Measurements from ENCODE around the gene RNF166.

Gene RNF166

DNA sequence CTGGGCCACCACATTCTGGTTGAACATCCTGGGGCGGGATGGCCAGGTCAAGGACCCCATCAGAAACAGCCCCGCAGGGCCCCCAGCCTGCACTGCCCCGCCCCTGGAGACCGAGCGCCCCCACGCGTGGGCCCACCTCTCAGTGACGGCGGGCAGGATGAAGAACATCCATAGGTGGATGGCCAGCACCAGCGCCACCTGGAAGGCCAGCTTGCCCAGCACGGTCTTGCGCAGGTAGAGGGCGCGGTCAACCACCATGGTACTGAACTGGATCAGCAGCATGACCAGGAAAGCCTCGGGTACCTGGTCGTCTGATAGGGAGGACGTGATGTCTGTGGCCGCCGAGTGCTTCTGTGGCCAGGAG, 13.7 kb upstream of the RNF166 start:
- H3K27ac ChIP-seq (ENCODE audit: low read length) = no peak overlapping the region
- H3K36me3 ChIP-seq (ENCODE audit: control insufficient read depth, low read depth, low read length) = peaks cover 17% of the 10 kb centered on the region
- H3K9ac ChIP-seq (ENCODE audit: low read length) = no peak overlapping the region
- no peaks in the 10 kb centered on the region for H3K9me3 ChIP-seq (ENCODE audit: control insufficient read depth, low read depth, low read length)
- no peak overlapping the region for H3K4me3 ChIP-seq (ENCODE audit: low read length)
- no peaks in the 10 kb centered on the region for H3K4me1 ChIP-seq (ENCODE audit: control insufficient read depth, low read depth, low read length)
- H3K27me3 ChIP-seq (ENCODE audit: control insufficient read depth, insufficient read depth, low read length) = no peaks in the 10 kb centered on the region

DNA sequence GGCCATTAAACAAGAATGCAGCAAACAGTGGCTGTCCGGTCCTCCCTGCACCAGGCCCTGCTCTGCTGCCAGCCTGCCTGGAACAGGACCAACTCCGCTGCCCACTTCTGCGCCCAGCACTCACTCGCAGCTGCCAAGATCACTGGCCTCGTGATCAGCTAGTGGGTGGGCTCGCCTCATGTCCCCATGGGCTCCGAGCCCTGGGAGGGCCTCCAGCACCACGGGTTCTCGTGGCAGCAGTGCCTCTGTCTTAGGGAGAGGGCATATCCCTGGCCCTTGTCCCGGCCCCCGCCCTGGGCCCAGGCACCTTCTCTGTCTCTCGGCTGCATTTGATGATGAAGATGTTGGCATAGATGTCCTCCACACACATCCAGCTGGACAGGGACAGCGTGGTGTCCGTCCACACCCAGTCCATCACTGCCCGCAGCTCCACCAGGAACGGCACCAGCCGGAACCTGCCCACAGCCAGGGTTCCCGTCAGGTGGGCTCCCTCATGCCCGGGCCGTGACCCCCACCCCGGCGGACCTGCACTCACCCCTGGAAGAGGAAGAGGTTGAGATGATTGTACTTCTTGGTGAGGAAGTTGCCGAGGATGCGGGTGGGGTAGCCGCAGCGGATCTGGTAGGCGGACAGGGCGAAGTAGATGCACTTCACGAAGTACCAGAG, 13.2 kb upstream of the RNF166 start:
- Histone ChIP-seq H3K4me3 (ENCODE audit: low read length) (no peak overlapping the region), H3K27ac (ENCODE audit: low read length) (no peak overlapping the region), H3K36me3 (ENCODE audit: control insufficient read depth, low read depth, low read length) (peaks cover 17% of the 10 kb centered on the region), H3K9ac (ENCODE audit: low read length) (no peak overlapping the region), H3K27me3 (ENCODE audit: control insufficient read depth, insufficient read depth, low read length) (no peaks in the 10 kb centered on the region), H3K4me1 (ENCODE audit: control insufficient read depth, low read depth, low read length) (no peaks in the 10 kb centered on the region), H3K9me3 (ENCODE audit: control insufficient read depth, low read depth, low read length) (no peaks in the 10 kb centered on the region)

- H3K9me3 ChIP-seq (ENCODE audit: control insufficient read depth, low read depth, low read length) = no peaks in the 10 kb centered on the region
- no peak overlapping the region for H3K4me3 ChIP-seq (ENCODE audit: low read length)
- no peaks in the 10 kb centered on the region for H3K4me1 ChIP-seq (ENCODE audit: control insufficient read depth, low read depth, low read length)
- peaks cover 27% of the 10 kb centered on the region for H3K36me3 ChIP-seq (ENCODE audit: control insufficient read depth, low read depth, low read length)
- no peak overlapping the region for H3K9ac ChIP-seq (ENCODE audit: low read length)
- no peaks in the 10 kb centered on the region for H3K27me3 ChIP-seq (ENCODE audit: control insufficient read depth, insufficient read depth, low read length)
- H3K27ac ChIP-seq (ENCODE audit: low read length) = no peak overlapping the region
These were observed 12.0 kb upstream of the RNF166 start for GRCh38 chr16:88718178-88718577.

- Histone ChIP-seq H3K27ac (ENCODE audit: low read length) (no peak overlapping the region), H3K4me3 (ENCODE audit: low read length) (no peak overlapping the region)
These were observed 10.4 kb upstream of the RNF166 start for GRCh38 chr16:88716601-88717001.

DNA sequence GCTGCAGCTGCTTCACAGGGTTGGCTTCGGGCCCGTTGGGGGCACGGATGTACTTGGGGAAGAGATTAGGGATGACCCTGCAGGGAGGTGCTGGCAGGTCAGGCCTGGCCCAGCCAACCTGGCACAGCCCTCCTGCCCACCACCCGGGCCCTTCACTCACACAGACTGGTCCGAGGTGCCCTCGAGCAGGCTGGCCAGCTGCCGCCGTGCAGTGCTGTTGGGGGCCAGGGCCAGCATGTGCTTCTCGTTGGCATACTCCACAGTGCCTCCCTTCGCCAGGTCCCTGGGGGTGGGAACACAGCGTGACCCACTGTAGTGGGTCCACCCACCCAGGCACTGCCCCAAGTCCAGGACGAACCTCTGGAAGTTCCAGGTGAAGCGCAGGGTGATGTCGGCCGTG, 10.0 kb upstream of the RNF166 start:
- Histone ChIP-seq H3K4me3 (ENCODE audit: low read length) (no peak overlapping the region), H3K27ac (ENCODE audit: low read length) (no peak overlapping the region), H3K4me1 (ENCODE audit: control insufficient read depth, low read depth, low read length) (no peaks in the 10 kb centered on the region), H3K36me3 (ENCODE audit: control insufficient read depth, low read depth, low read length) (peaks cover 27% of the 10 kb centered on the region), H3K9me3 (ENCODE audit: control insufficient read depth, low read depth, low read length) (no peaks in the 10 kb centered on the region), H3K27me3 (ENCODE audit: control insufficient read depth, insufficient read depth, low read length) (no peaks in the 10 kb centered on the region), H3K9ac (ENCODE audit: low read length) (no peak overlapping the region)

More at GRCh38 chr16:88716601-88717001, 10.4 kb upstream of the RNF166 start:
- no peaks in the 10 kb centered on the region for H3K4me1 ChIP-seq (ENCODE audit: control insufficient read depth, low read depth, low read length)
- H3K27me3 ChIP-seq (ENCODE audit: control insufficient read depth, insufficient read depth, low read length) = no peaks in the 10 kb centered on the region
- H3K9ac ChIP-seq (ENCODE audit: low read length) = no peak overlapping the region
- H3K9me3 ChIP-seq (ENCODE audit: control insufficient read depth, low read depth, low read length) = no peaks in the 10 kb centered on the region
- H3K36me3 ChIP-seq (ENCODE audit: control insufficient read depth, low read depth, low read length) = peaks cover 27% of the 10 kb centered on the region

- no peaks in the 10 kb centered on the region for H3K27me3 ChIP-seq (ENCODE audit: control insufficient read depth, insufficient read depth, low read length)
- H3K9me3 ChIP-seq (ENCODE audit: control insufficient read depth, low read depth, low read length) = no peaks in the 10 kb centered on the region
- H3K36me3 ChIP-seq (ENCODE audit: control insufficient read depth, low read depth, low read length) = peaks cover 27% of the 10 kb centered on the region
- H3K27ac ChIP-seq (ENCODE audit: low read length) = no peak overlapping the region
- no peak overlapping the region for H3K9ac ChIP-seq (ENCODE audit: low read length)
- no peak overlapping the region for H3K4me3 ChIP-seq (ENCODE audit: low read length)
- no peaks in the 10 kb centered on the region for H3K4me1 ChIP-seq (ENCODE audit: control insufficient read depth, low read depth, low read length)
These were observed 9.3 kb upstream of the RNF166 start for GRCh38 chr16:88715312-88716190.

DNA sequence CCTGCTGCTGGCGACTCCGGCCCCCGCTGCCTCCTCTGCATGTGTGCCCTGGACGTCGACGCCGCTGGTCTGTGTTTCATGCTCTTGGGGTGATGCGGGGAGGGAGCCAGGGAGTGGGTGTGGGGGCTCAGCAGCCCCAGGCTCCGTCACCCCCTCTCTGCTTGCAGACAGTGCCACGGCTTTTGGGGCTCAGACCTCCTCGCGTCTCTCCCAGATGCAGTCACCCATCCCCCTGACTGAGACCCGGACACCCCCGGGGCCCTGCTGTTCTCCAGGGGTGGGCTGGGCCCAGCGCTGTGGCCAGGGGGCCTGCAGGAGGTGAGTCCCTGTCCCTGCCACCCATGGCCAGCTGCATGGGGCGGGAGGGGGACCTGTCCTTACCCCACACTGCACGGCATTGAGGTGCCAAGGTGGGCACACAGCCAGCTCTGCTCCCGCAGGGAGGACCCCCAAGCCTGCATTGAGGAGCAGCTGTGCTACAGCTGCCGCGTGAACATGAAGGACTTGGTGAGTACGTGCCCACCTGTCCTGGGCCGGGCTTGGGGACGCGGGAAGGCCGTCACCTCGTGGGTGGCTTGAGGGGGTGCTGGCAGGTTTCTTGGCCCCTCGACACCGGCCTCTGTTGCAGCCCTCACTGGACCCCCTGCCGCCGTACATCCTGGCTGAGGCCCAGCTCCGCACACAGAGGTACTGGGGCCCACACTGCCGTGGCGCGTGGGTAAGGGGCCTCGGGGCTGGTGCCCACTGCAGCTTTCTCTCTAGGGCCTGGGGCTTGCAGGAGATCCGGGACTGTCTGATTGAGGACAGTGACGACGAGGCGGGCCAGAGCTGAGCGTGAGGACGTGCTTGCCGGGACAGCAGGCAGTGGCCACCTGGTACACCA, 8.5 kb upstream of the RNF166 start:
- H3K9ac ChIP-seq (ENCODE audit: low read length) = no peak overlapping the region
- H3K27ac ChIP-seq (ENCODE audit: low read length) = no peak overlapping the region
- no peaks in the 10 kb centered on the region for H3K27me3 ChIP-seq (ENCODE audit: control insufficient read depth, insufficient read depth, low read length)
- H3K9me3 ChIP-seq (ENCODE audit: control insufficient read depth, low read depth, low read length) = no peaks in the 10 kb centered on the region
- H3K36me3 ChIP-seq (ENCODE audit: control insufficient read depth, low read depth, low read length) = peaks cover 27% of the 10 kb centered on the region
- H3K4me3 ChIP-seq (ENCODE audit: low read length) = no peak overlapping the region
- H3K4me1 ChIP-seq (ENCODE audit: control insufficient read depth, low read depth, low read length) = no peaks in the 10 kb centered on the region

- no peaks in the 10 kb centered on the region for H3K4me1 ChIP-seq (ENCODE audit: control insufficient read depth, low read depth, low read length)
- H3K27ac ChIP-seq (ENCODE audit: low read length) = no peak overlapping the region
- no peak overlapping the region for H3K9ac ChIP-seq (ENCODE audit: low read length)
- H3K4me3 ChIP-seq (ENCODE audit: low read length) = no peak overlapping the region
- no peaks in the 10 kb centered on the region for H3K27me3 ChIP-seq (ENCODE audit: control insufficient read depth, insufficient read depth, low read length)
- peaks cover 23% of the 10 kb centered on the region for H3K36me3 ChIP-seq (ENCODE audit: control insufficient read depth, low read depth, low read length)
- H3K9me3 ChIP-seq (ENCODE audit: control insufficient read depth, low read depth, low read length) = no peaks in the 10 kb centered on the region
These were observed 7.6 kb upstream of the RNF166 start for GRCh38 chr16:88713568-88714419.

DNA sequence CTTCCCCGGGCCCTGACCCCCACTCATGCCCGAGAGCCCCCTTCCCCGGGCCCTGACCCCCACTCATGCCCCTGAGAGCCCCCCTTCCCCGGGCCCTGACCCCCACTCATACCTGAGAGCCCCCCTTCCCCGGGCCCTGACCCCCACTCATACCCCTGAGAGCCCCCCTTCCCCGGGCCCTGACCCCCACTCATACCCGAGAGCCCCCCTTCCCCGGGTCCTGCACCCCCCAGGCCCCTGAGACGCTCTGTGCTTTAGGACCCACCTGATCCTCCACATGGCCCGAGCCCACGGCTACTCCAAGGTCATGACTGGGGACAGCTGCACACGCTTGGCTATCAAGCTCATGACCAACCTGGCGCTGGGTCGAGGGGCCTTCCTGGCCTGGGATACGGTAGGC, 6.8 kb upstream of the RNF166 start:
- Histone ChIP-seq H3K27me3 (ENCODE audit: control insufficient read depth, insufficient read depth, low read length) (no peaks in the 10 kb centered on the region), H3K9me3 (ENCODE audit: control insufficient read depth, low read depth, low read length) (no peaks in the 10 kb centered on the region), H3K4me1 (ENCODE audit: control insufficient read depth, low read depth, low read length) (no peaks in the 10 kb centered on the region), H3K27ac (ENCODE audit: low read length) (no peak overlapping the region), H3K4me3 (ENCODE audit: low read length) (no peak overlapping the region), H3K9ac (ENCODE audit: low read length) (no peak overlapping the region), H3K36me3 (ENCODE audit: control insufficient read depth, low read depth, low read length) (peaks cover 23% of the 10 kb centered on the region)

- no peaks in the 10 kb centered on the region for H3K27me3 ChIP-seq (ENCODE audit: control insufficient read depth, insufficient read depth, low read length)
- no peak overlapping the region for H3K27ac ChIP-seq (ENCODE audit: low read length)
- H3K4me1 ChIP-seq (ENCODE audit: control insufficient read depth, low read depth, low read length) = no peaks in the 10 kb centered on the region
- H3K36me3 ChIP-seq (ENCODE audit: control insufficient read depth, low read depth, low read length) = peaks cover 23% of the 10 kb centered on the region
- no peak overlapping the region for H3K9ac ChIP-seq (ENCODE audit: low read length)
- no peaks in the 10 kb centered on the region for H3K9me3 ChIP-seq (ENCODE audit: control insufficient read depth, low read depth, low read length)
- H3K4me3 ChIP-seq (ENCODE audit: low read length) = no peak overlapping the region
These were observed 6.3 kb upstream of the RNF166 start for GRCh38 chr16:88712362-88712979.

Data from iPS-18a (cell line).